GM18502 (cell line): ENCODE measurements around the gene LDLRAD3.

Source experiments
- ATAC-seq: cut with Tn5 transposase; IDR thresholded peaks from one replicate; pipeline ENCODE4 v1.9.1; 2021; ENCODE audit warnings: mild to moderate bottlenecking; ENCODE audit not compliant: unreplicated experiment, poor library complexity

Gene LDLRAD3

DNA sequence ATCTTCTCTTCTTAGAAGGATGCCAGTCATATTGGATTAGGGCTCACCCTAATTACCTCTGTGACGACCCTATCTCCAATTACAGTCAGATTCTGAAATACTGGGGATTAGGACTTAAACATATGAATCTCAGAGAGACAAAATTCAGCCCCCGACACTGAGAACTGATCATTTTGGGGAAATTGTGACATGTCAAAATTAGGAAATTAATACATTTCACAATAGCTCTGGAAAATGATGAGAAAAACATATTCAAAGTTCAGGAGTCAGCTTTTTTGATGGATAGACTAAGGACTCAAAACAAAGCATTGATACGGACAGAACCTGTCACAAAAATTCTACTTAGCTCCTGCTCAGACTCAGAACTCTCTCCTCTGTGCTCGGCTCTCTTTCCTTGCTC is 304.6 kb downstream of the LDLRAD3 start:
- no peak for ATAC-seq

DNA sequence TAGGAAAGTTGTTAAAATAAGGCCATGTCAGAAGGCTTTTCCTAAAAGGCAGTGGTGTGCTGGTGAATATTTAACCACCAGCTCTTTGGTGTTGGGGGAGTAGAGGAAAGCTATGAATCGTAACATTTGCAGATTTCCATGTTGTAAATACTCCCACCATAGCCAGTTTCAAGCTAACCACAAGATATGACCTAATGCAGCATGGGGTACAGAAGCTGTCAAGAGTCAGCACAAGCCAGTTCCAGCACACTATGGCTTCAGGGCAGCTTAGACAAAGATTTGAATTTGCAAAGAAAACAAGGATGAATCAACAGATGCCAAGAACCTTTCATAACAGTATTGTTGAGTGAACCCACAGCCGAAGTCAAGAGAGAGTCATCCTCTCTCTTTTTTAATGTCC is 305.4 kb downstream of the LDLRAD3 start:
- ATAC-seq: no peak

DNA sequence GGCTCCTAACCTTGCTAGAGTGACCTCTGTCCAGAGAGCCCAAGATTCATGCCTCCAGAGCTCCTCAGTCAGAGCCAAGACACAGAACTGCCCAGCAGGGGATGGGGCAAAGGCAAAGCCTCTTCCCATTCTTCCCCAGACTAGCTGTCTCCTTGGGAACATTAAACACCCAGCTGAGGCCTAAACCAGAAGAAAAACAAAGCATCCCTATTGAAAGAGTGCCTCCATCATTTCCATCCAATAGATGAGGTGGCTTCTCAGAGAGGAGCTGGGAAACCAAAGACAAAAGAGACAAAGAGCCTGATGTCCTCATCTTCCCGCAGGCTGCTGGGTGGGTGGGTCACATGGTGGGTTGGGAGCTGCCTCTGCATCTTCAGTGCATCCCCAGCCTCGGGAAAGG is 308.0 kb downstream of the LDLRAD3 start:
- no peak for ATAC-seq

DNA sequence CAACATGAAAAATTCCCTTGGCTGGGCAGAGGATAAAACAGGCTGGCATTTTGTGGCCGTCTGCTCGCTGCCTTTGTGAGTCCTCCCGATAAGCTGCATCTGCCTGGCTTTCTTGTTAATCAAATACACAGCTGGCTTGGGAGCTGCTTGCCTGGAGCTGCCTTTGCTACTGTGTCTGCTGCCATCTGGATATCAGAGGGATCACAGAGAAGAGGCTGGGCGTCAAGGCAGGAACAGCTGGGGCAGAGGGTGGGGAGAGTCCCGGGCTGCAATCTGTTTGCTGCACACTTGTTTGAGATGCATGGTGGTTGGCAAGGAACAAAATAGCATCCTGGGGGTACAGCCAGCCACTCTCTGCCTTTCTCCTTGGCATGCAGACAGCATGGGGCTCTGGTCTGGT is 309.4 kb downstream of the LDLRAD3 start:
- ATAC-seq: no peak

DNA sequence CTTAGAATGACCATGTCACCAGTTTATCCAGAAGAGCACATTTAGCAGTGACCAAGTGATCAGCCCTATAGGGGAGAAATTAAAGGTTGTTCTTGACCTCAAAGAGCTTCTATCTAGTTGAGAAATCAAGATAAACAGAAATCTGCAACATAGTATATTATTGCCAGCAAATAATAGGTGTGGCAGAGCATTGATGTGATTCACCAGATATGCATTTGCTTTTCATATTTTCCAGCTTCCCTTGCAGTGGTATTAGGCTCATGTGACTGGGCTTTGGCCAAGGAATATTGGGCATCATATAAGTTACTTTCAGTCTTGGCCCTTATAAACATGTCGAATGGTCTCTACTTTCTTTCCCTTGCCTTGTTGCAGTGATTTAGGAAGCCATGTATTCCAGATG is 310.9 kb downstream of the LDLRAD3 start:
- ATAC-seq: no peak

DNA sequence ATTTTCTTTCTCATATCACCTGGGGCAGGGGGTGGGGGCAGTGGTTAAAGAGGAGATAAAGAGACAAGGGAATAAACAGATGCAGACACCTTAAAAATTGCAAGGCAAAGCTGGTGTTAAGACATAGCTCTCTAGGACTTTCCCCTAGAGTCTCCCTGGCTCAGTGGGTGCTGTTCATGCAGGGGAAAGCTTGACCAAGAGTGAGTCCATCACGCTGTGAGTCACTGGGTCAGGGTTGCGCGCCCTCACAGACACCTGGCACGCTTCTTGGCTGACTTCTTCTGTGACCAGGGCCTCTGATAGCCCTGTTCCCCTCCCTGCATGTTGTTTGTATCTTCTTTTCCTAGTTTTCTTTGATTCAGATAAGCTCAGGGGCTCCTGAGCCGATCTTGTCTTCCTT is 313.5 kb downstream of the LDLRAD3 start:
- no peak for ATAC-seq

DNA sequence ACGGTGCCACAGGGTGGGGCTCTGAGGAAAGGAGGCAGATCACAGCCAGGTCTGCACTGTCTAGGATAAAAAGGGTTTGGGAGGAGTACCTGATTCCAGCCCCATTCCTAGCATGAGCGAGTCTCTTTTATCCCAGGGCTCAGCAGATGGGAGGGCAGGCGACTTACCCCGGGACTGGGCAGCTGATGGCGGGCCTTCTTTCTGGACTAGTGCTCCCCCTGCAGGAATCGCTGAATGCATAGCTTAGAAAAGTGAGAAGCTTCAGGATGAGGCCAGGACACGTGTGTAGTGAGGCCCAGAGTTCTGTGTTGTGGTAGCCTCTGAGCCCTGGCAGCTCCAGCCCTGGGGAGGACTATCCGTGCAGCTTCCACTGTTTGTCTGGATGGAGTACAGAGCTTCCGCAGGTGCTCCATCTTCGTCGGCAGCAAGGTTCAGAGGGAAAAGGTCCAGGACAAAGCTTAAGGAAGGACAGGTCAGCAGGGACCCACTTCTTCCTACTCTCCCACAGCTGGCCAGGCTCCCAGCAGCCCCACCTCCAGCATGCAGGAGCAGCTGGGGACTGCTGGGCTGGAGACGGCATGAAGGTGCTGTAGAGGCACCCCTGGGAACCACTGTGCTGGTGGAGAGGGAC is 315.0 kb downstream of the LDLRAD3 start:
- no peak for ATAC-seq

DNA sequence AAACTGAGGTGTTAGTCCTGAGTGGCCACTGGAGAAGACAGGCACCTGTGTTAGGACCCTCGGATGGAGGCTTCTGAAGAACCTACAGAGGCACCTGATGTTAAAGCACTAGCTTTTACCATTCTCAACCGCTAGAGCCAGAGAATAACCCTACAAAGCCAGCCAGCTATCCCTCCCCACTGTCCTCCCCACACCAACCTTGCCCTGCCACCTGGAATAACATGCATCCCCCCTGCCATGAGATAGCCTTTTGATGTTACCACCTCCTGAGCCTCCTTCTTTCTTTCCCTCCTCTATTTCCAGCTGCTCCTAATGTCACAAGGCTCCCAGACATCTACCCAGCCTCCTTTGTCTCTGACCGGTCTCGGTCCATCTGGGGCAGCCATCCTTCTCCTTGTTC is 317.2 kb downstream of the LDLRAD3 start:
- ATAC-seq: no peak

DNA sequence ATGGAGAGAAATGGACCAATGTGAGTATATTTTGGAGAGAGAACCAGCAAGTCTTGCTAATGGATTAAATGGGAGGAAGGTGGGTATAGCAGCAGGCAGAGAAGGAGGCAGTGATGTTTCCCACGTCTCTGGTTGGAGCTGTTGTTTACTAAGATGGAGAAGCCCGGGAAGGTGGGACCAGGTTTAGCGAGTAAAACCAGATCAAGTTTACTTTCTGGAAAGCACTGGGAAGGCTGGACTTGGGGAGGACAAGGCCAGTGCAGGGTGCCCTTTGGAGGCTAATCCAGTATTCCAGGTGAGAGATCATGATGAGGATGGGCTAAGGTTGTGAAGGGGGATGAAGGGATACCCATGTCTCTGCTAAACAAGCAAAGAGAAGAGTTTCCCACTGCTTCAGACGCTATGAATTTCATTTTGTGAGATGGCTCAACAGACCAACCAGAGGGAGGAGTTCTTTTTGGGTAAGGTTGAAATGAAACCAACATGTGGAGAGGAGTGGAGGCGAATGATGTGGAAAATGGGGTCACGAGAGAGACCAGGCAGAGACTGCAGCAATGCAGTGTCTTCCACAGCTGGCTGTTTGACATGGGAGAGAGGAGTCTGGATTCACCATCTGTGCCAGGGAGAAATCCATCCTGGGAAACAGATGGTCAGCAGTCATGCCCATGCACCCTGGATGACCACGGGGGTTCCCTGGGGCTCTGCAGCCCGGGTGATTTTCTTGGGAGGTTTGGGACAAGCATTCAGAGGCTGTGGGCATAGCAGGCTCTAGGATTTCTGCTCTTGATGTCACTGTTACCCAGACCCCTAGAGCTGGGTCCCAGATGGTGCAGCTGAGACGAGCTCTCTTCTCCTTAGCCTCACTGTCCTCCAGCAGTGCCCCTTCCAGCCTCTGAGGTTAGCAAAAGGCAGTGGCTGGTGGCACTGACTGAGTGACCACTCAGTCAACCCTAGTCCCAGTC is 320.4 kb downstream of the LDLRAD3 start:
- no peak for ATAC-seq

DNA sequence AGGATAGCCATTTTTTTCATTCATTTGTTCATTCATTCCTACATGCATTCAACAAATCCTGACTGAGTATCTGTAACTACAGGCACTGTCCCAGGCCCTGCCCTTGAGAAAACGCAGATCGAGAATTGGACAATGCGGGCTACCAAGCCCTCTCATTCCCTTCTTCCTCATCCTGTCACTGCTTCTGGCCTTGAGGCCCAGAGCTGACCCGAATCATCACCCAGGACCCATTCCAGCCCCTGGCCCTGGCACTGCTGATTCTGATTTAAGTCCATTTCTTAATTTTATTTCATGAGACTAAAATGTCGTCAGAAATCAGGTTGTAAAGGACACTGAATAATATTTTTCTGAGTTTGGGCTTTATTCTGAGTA is 321.1 kb downstream of the LDLRAD3 start:
- no peak for ATAC-seq

DNA sequence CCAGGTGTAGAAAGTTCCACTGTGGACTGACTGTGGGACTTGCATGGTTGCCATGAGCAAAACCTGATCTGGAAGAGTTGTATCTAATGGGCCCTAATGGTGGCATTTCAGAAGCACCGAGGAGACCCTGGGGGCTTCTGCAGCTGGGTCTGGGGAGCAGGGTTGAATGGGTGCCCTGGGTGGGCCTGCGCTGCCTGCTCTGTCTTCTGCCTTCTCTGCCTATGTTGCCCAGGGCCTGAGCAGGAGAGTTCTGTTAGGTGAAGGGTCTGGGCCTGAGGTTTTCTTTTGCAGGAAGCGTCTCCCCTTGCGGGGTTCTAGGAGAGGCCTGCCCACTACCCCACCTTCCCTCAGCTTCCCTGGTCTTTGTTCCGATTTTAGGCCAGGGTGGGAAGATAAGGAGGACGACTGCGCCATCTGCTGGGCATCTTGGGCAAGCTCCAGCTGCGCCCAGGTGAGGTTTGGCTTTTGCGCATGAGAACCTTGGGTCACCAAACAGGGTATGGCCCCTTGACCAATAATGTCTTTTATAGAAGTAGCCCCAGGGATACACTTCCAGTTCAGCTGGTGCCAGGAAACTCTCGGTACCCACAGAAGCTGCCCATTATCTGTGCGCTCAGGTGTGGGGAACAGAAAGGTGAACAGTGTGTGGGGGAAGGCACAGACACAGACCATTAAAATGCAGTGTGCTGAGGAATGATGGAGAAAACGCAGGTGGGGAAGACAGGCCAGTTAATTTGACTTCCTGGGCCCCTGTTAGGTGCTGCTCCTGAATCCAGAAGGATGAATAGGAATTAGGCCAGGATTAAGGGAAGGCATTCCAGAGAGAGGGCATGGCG is 322.1 kb downstream of the LDLRAD3 start:
- peak; percentile 78 for ATAC-seq

DNA sequence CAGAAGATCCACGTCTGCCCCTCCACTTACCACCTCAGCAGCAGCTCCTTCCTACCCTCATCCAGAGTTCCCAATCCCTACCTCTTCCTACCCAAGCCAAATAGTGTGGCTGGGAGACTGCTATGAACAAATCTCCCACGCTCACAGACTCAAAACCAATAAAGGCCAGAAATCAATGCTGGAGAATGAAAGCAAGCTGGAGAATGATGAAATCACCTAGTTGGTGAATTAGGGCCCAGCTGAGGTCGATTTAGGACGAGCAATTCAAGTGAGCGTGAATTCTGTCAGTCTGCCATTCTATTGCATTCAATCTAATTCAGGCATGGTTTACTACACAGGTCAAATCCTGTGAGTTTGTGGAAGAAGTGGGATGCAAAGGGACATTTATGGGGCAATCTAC is 322.9 kb downstream of the LDLRAD3 start:
- ATAC-seq: no peak

DNA sequence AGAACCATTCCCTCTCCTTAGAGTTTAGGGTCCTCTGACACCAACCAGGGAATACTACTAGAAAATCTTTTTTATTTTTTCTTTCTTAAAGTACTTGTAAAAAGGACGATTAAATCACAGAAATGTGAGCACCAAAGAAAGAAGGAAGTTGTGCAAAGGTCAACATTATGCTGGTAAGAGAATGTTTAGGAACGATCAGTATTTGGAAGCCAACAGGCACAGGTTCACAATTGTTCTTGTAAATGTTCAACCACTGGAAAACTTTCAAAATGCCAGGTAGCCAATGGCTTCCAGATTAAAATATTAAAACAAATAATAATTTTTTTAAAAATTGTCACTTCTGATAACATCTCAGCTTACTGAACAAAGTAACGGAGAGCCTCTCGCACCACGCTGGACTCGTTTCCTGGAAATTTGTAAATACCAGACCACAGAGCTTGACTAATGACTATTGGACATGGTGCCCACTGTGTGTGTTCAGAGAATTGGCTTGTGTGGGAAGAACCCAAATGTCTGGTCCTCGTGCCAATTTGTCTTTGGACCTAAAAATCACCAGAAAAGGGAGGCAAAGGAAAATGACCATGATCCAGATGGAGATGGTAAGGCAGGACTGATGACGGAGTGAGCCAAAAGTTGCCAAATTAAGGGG is 324.6 kb downstream of the LDLRAD3 start:
- ATAC-seq: no peak

DNA sequence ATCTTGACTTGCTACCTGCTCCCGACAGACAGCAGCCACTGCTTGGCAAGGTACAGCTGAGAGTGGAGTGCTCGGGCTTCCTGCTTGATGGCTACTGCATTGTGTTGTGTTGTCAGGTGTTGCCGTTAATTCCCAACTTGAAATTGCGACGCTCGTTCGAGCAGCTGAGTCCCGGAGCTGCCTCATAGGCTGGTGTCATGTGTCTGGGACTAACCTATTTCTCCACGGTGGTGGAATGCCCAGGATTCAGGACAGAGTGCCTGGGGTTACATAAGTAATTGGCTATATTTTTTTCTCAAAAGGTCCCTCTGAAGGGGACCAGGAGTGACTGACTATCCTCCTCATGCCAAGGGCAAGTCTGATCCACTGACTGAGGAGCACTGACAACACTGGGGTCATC is 326.8 kb downstream of the LDLRAD3 start:
- no peak for ATAC-seq

DNA sequence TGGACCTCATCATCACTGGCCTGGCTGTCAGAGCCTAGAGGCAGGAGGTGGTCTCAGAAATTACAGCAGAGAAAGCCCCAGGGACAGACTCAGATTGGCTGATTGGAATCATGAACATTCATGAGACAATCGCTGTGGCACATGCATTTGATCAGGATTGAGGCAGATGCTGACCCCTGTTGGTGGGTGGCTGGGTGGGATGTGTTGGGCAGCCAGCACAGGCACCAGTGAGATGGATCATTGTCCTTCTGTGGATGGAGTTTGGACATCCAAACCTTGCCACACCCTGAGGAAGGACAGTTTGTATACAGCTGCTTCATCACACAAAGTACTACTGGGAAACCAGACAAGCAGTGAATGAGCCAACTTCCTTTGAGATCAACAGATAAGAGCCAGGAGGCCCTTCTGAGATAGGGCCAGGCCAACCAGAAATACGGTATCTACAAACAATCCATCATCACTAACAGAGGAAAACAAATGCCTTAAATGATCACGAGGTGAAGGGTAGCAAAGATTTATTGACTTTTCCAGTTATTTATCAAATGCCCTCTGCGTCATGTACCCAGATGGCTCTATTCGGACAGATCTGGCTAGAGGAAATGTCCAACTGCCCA is 328.0 kb downstream of the LDLRAD3 start:
- no peak for ATAC-seq

DNA sequence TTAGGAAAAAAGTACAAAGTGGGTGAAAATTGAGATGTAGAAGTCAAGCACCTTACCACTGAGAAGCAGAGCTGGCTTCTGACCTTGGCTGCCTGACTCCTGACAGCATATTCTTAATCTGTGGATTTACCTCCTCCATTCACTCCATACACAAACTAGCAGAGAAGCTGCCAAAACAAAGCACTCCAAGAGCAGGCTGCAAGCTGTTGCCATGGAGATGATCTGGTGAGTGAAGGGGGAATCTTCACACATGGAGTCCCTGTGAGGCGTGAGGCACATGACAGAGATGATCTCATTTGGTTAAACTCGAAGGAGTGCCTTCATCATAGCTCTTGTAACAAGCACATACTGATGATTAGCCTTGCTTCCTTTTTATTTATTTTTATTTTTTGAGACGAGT is 329.2 kb downstream of the LDLRAD3 start:
- no peak for ATAC-seq

DNA sequence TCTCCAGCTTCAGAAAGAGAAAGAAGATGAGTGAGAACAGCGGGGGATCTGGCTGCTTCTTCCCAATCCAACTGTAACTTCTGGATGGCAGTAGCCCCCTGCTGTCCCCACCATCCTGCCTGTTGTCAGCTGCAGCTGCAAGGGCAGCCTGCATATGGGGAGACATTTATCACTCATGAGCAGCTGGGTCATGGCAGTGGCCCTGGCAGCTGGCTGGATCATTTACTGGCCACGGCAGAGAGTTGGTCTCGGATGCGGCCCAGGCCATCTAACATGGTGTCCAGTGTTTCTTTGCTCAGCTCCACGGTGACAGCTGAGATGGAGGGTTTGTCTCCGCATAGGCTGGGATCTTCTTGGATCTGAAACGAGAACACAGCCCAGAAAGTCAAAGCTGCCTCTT is 330.6 kb downstream of the LDLRAD3 start:
- no peak for ATAC-seq

DNA sequence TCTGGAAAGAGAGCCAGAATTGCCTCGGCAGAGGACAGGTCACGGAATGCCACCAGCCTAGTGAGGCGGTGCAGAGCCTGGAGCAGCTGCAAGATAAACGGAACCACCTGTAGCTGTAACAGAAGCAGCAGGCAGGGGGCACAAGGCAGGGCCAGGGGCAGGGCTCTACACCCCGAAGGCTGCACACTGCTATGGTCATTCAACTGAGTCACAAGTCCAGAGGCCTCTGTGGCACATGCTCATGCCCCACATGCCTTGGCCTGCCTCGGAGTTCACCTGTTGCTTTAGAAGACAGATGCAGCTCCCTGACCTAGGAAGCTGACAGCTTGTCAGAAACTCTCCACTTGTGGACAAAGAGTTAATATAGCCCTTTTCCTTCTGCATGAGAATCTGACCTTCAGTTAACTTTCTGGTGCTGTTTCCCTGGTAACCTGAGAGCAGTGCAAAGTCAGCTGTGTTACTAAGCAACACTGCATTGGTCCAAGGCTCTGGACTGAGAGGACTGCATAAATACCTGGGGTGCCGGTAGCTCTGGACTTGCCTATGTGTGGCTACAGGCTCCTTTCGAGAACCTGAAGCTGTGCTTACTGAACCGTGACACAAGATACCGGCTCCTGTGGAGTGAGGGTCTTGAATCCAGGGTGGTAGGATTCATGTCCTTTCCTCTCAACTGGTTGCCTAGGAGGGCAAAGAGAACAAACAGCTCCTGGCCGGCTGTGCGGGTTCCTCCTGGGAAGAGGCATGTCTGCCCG is 334.8 kb downstream of the LDLRAD3 start:
- ATAC-seq: no peak

DNA sequence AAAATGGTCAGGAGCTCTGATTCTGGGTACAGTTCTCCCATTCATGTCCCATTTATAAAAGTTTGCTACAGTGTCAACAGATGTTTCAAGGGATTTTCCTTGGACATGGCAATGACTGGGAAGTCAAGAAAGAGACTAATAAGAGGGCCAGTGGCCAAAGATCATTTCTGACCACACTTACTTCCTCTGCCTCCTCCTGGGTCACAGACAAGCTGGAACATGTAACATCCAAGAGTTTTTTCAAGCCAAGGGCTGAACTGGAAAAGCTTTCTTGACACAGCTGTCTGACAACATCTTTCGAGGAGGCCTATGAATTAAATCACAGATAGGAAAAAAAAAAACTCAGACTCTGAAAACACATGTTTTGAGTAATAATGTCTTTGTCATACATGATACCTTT is 336.7 kb downstream of the LDLRAD3 start:
- no peak for ATAC-seq
